NCI-H2029 treated with DMSO at 0.1 percent for 48 hours (cell line): Measurements from ENCODE around the gene WBP11.
"Not testable (repeated sequence)": the region's sequence is repeated elsewhere in the genome, so short reads cannot be mapped to it uniquely, and the experiment has no call there.

ENCODE experiments used
- DNase-seq: peaks from one replicate; lab custom pipeline; 2025; lab: John Stamatoyannopoulos, UW

Gene WBP11

GRCh38 chr12:14771651-14772137, 31.6 kb downstream of the WBP11 start:
- no peak for DNase-seq

DNA sequence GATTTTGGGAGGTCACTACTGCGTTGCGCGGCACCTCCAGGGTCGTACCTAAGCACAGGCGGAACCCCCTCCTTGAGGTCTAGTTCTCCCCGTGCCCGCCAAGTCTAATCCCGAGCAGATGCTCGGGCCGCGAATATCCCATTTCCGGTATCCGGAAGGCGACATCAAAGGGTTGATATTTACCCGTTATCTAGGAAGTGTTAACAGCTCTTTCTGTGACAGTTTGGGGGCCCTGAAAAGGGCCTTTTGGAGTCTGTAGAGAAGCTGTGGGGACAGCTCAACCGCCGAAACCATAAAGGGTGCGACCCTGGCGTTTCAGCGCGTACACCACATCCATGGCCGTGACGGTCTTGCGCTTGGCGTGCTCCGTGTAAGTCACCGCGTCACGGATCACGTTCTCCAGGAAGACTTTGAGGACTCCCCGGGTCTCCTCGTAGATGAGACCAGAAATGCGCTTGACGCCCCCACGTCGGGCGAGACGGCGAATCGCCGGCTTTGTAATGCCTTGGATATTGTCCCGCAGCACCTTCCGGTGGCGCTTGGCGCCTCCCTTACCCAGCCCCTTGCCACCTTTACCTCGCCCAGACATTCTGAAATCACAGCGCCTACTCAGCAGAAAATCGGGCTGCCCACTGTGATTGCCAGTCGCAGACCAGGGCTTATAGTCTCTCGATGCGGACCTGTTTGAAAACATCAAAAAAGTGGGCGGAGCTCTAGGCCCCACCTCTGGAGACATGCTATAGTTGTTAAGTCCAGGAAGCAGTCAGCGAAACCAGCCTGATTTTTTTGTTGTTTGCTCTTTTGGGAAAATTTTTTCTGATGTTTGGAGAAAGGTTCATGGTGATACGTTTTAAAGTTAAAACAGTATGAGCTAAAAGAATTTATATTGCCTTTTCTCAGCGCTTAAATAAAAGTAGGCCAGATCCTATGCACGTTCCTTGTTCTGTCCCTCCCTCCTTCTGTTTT, 32.5 kb downstream of the WBP11 start:
- DNase-seq: peak; percentile 88

GRCh38 chr12:14769969-14770495, 33.2 kb downstream of the WBP11 start:
- DNase-seq: peak; percentile 60

- no peak for DNase-seq
Observed at GRCh38 chr12:14769466-14769968, 33.8 kb downstream of the WBP11 start.

DNA sequence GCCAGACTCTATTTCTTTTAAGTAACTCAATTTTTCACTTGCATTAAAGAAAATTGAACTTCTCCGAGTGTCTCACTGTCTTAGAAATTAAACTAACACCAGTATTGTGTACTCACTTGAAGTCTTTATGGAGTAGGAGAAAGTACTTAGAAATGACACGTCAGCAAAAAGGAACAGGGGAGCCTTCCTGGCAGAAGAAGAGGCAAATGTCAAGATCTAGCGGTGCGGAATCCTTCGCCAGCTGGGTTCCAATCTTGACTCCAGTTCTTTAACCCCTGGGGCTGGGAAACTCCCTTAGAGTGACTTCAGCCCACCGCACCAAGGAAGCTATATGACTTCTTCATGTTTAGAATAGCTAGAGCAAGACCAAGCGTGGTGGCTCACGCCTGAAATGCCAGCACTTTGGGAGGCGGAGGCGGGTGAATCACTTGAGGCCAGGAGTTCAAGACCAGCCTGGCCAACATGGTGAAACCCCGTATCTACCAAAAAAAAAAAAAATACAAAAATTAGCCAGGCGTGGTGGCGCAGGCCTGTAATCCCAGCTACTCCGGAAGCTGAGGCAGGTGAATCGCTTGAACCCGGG, 34.4 kb downstream of the WBP11 start:
- no peak for DNase-seq

- DNase-seq: no peak
Observed at GRCh38 chr12:14767617-14768016, 35.7 kb downstream of the WBP11 start.

DNA sequence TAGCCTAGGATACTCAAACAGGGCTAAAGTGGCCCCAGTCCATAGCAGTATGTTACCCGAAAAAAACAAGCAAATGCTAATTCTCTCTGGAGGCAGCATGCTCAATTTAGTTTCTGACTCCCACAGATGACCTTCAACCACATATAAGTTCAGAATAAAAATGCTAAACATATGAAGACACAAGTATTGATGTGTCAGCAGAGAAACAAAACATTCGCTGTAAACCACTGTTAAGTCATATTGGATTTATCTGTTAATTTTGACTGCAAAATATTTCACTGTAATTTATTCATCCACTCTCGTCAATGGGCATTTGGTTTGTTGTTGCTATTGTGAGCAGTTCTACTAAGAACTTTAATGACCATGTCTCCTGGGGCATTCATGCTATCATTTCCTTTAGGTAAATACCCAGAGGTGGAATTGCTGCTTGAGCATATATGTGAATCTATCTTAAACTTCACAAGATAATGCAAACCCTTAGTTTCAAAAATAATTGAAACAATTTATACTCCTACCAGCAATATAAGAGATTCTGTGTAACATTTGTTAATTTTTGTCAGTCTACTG, 36.5 kb downstream of the WBP11 start:
- no peak for DNase-seq

GRCh38 chr12:14766020-14766419, 37.3 kb downstream of the WBP11 start:
- DNase-seq: not testable (repeated sequence)

- no peak for DNase-seq
Observed at GRCh38 chr12:14765398-14765797, 37.9 kb downstream of the WBP11 start.

DNA sequence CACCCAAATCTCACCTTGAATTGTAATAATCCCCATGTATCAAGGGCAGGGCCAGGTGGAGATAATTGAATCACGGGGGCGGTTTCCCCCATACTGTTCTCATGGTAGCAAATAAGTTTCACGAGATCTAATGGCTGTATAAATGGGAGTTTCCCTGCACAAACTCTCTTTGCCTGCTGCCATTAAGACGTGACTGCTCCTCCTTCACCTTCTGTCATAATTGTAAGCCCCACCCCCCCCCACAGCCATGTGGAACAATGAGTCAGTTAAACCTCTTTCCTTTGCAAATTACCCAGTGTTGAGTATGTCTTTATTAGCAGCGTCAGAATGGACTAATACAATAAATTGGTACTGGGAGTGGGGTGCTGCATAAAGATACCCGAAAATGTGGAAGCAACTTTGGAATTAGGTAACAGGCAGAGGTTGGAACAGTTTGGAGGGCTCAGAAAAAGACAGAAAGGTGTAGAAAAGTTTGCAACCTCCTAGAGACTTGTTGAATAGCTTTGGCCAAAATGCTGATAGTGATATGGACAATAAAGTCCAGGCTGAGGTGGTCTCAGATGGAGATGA, 43.5 kb downstream of the WBP11 start:
- DNase-seq: not testable (repeated sequence)

- DNase-seq: no peak
Observed at GRCh38 chr12:14756334-14757143, 46.7 kb downstream of the WBP11 start.

GRCh38 chr12:14751986-14752385, 51.3 kb downstream of the WBP11 start:
- no peak for DNase-seq

GRCh38 chr12:14743061-14743460, 60.2 kb downstream of the WBP11 start:
- DNase-seq: no peak

DNA sequence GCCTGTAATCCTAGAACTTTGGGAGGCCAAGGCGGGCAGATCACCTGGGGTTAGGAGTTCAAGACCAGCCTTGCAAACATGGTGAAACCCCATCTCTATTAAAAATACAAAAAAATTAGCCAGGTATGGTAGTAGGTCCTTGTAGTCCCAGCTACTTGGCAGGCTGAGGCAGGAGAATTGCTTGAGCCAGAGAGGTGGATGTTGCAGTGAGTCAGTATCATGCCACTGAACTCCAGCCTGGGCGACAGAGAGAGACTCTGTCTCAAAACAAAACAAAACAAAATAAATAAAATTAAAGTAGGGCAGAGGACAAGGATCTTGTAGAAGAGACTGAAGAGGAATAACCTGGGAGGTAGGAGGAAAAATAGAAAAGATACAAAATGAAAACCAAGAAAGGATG, 61.3 kb downstream of the WBP11 start:
- no peak for DNase-seq

- no peak for DNase-seq
Observed at GRCh38 chr12:14741153-14741552, 62.1 kb downstream of the WBP11 start.

- DNase-seq: not testable (repeated sequence)
Observed at GRCh38 chr12:14736441-14736840, 66.8 kb downstream of the WBP11 start.
